HG03432 (cell line): ENCODE results near the gene NELL1.
"Not testable (repeated sequence)": the region's sequence is repeated elsewhere in the genome, so short reads cannot be mapped to it uniquely, and the experiment has no call there.

Experiments used
- ATAC-seq: cut with Tn5 transposase; IDR thresholded peaks from one replicate; pipeline ENCODE4 v1.9.1; 2021; ENCODE audit warnings: mild to moderate bottlenecking, moderate library complexity; ENCODE audit not compliant: unreplicated experiment

The NELL1 gene

DNA sequence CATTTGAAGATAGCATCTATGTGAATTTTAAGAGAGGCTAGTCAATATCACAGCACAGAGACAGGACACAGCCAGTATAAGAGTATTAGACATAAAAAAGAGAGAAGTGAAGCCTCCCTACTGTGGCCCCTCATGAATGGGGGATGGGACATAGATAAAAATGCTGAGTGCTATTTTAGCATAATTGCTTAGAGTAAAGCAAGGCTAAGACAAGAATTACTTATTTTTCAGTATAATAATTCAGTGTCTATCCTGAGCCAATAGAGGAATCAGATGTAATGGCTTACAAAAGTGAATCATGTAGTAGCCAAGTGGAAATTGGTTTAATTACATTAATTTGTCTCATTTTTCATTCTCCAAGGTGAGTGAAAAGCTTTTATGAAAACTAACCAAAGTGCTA, 419.5 kb downstream of the NELL1 start:
- no peak for ATAC-seq

DNA sequence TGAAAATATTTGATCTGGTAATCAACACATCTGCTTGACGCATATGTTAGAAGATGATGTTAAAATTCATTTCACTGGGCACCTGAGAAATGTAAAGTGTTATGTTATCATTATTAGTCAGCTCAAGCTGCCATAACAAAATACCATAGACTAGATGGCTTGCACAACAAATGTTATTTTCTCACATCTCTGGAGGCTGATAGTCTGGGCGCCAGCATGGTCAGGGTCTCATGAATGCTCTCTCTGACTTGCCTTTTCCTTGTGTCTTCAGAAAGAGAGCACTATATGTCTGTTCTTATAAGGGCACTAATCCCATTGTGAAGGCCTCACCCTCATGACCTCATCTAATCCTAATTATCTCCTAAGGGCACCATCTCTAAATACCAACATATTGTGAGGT, 435.3 kb downstream of the NELL1 start:
- ATAC-seq, result no peak

DNA sequence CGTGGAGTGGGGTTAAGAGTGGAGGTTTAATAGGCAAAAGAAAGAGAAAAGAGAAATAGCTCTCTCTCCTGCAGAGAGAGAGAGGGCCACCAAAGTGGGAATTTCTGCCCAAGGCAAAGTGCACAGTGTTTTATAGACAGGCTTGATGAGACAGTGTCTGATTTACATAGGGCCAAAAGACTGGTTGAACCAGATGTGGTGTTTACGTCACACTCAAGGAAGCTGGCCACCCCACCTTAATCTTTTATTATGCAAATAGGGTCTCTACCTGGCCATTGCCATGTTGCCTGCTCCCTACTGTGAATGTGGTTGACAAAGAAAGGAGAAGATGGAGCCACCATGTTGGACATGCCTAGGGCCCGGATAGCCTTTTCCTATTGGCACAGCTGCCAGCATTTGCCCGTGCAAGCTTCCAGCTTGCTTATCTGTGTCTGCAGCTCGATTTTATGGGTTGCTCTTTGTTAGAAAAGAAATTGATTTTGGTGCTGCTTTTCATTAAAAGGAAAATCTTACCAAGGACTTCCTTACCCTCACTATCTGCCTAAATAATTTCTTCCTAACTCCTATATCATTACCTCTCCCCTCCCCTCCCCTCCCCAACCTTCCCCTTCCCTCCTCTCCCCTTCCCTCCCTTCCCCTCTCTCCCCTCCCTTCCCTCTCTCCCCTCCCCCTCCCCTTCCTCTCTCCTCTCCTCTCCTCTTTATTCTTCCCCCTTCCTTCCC, 436.0 kb downstream of the NELL1 start:
- no peak for ATAC-seq

DNA sequence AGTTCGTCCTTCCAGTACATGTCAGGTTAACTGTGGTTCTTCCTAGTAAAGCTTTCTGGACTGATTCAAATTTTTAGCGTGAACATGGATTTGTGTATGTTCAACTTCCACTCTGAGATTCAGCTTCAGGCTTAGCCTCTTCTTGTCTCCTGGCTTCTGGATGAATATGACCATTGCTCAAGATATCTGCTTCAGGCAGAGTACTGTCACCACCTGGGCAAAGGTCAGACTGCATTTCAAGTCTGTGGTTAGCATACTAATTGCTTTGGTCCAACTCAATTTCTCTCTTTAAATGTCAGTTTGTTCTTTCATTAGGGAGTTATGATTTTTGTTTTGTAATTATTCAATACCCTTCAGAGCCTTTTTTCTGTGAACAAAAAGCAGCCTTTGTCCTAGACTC, 440.0 kb downstream of the NELL1 start:
- ATAC-seq, result no peak

DNA sequence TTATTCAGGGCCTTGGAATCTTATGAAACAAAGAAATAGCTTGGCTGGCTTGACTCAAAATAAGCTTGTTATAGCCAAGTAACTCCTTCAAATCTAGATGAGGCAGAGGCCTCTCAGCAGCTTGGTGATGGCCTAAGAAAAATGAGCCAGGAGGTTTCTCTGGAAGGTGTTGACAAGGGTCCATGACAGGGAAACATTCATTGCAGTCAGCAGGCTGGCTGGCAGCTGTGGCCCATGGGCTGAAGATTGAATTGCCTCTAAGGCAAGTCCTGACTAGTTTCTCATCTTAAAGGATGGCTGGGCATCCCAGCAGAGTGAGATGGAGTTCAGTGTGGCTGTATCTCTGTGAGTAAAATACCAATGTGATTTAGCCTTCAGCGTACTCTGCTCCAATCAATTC, 441.0 kb downstream of the NELL1 start:
- ATAC-seq, result no peak

DNA sequence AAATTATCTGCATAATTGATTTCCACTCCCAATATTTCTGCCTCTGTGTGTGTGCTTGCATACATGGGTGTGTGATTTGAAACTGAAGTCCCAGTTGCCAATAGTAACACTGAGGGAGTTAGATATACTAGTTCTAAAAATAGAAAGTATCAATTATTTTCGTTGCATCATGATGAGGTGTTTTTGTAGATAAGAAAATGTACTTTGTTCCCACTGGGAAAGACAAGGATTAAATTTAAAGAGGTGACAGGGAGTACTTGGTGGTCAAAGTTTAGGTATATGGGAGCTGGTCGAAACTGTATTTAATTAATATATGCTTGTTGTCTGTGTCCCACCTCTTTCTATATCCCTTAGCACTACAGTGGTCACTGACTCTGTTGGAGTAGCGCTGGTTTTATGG, 444.5 kb downstream of the NELL1 start:
- ATAC-seq, result no peak

DNA sequence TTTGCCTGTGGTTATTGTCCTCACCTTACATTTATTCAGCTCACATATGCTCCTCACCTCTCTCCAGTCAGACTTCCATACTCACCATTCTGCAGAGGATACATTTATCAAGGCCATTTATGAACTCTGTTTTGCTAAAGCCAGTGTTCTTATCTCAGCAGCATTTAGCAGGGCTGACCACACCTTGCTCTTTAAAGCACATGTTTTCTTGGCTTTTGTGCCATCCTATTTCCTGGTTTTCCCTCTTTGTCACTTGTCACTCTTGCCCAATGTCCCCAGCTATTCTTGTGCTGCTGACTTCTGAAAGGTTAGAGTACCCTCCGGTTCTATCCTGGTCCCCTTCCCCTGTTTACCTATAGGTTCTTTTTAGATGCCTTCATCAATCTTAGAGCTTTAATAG, 446.6 kb downstream of the NELL1 start:
- no peak for ATAC-seq

DNA sequence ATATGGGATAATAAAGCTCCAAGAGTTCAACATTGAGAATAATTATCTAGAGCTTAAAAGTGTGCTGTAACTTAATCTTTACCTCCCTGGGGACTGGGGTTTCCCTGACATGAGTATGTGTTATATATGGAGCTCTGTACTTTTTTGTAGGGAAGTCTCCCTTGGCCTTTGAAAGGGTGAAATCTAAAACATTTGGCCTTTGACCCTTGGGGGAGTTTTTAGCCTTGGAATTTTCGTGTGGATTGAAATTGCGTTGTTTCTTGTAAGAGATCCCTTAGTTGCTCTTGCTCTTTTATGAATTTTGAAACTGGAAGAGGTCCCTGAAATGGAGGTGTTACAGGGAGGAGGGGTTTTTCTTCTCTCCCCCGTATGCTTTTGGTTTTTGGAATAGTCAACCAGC, 450.0 kb downstream of the NELL1 start:
- ATAC-seq, result no peak

DNA sequence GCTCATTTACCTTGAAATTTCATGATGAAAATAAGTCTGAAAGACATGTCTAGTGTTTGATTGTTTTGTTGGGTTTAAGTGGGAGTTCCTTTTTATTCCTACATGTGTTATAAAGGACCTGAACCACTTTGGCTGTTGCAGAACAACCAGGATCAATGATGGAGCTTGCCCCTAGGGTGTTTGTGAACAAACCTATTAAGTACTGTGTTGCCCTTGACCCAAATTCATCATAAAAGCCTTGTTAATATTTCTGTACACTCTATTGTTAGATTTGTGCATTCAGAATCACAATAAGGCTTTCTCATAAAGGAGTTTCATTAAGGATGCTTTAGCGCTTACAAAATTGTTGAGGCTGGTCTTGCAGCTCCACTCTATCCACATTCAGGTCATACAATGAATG, 452.6 kb downstream of the NELL1 start:
- ATAC-seq, result no peak

DNA sequence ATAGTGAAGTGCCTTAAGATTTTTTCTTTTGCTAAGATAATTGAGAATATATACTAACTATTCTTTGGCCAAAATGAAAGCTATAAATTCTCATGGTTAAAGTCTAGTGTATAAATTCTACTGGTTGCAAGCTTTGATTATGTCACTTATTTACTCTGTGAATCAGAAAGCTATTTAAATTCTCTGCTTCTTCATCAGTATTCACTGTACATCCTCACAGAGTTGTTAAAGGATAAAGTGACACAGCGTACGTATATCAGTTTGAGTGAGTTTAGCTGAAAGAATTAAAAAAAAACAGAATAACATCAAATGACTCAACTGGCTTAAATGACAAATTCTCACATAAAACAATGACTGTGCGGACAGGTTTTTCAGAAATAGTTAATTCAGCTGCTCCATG, 453.1 kb downstream of the NELL1 start:
- ATAC-seq, result no peak

DNA sequence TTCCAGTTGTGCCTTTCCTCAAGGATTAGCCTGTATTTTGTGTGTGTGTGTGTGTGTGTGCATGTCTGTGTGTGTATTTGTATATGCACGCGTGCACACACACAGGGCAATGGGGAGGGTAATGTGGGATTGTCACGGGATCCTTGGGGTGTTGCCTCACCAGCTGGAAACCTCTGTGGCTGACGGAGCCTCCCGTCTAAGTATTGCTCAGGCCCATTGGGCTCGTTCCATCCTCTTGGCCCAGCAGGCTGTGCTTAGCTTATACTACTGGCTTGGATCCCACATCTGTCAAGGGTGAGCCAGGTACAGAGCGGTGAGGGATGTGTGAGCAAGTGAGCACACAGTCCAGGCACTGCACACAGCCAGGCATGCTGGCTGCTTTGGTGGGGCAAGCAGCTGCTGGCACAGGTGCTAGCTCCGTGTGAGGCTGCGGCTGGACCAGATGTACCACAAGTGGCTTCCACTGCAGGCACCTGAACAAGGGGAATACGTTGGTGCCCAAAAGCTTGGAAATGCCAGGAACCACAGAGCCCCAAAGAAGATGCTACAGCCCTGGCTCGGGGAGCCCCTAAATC, 462.8 kb downstream of the NELL1 start:
- ATAC-seq, result no peak

DNA sequence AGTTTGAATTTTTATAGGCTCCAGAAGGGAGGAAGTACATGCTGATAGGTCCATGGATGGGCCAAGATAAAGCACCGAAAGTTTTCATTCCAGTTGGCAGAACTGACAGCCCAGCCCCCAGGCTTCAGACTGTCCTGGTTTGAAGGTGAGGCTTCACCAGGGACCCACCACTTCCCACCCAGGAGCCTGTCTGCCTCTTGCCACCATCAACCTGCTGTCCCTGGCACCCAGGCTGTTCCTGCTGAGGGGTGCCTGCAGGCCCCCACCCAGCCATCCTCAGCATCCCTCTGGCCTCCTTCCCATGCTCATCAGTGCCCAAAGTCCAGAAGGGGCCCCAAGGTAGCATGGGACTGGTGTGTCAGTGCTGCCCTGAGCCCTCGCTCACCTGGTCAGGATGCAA, 463.9 kb downstream of the NELL1 start:
- ATAC-seq, result no peak

DNA sequence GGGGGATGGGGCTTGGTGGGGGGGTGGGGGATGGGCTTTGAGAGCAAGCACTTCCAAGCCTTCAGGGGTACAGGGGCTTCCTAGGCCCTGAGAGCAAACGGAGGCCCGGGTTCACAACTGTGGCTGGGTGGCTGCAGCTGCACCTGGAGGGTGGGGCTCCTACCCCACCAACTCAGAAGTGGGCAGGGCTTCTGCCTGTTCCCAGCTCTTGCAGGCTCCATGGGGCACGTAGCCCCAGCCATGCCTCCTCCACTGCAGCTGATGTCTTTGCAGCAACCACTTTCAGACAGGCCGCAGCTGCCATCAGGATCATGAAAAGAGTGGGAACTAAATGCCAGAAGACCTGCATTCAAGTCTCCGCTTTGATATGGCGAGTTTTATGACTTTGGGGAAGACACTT, 464.3 kb downstream of the NELL1 start:
- ATAC-seq, result no peak

DNA sequence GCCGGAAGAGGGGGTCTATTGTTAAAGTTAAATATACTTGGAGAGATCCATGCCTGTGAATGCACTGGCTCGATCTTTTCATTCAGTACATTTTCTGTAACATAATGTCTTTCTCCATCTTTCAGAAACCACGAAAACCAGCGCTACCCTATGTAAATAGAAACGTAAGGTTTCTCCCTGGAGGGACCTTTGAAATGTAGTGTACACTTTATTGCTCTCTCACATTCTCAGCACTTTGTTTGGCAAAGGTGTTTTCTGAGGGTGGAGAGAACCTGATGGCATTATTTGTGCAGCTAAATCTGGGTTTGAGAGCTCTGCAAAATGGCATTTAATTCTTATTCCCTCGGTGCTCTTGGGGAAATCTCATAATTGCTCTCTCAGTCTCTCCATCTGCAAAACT, 468.4 kb downstream of the NELL1 start:
- ATAC-seq, result no peak

DNA sequence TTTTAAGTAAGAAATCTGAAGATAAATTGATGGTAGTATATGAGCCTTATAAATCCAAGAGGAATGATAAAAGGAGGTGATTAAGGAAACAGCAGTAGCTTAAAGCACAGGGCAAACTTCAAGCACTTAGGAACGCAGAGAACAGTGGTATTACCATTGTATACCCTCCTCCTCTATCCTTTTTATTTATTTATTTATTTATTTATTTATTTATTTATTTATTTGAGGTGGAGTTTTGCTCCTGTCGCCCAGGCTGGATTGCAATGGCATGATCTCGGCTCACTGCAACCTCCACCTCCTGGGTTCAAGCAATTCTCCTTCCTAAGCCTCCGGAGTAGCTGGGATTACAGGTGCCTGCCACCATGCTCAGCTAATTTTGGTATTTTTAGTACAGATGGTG, 472.2 kb downstream of the NELL1 start:
- ATAC-seq, result not testable (repeated sequence)

DNA sequence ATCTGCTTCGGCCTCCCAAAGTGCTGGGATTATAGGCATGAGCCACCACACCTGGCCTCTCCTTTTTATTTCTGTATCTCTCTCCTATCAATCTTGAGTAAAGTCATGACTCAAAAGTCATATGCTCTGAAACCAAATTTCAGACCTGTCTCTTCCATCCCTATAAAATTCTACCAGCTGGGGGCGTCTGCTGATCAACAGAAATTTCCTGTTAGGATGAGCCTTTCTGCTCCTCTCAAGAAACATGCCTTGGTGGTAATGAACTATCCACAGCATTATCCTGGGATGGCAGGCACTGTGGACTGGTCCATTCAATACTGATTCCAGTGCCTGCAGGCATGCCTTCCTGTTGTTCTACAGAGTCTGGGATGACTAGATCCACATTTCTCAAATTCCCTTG, 472.6 kb downstream of the NELL1 start:
- no peak for ATAC-seq

DNA sequence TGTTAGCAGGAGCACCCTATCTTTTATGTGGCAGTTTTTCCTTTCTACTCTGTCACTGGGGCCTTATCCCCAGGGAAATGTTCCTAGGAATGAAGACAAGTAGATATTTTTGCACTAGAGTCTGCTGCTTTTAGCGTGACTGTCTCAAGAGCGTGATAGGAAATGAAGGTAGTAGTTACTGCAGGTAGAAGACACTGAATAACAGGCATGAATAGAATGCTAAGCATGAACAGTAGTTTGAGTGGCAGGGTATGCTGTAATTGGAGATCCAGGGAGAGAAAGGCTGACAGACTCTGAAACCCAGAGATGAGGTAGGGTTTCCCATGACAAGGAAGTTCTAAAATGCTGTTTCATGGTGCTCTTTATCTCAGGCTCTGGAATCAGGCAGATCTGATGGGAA, 475.1 kb downstream of the NELL1 start:
- ATAC-seq, result no peak

DNA sequence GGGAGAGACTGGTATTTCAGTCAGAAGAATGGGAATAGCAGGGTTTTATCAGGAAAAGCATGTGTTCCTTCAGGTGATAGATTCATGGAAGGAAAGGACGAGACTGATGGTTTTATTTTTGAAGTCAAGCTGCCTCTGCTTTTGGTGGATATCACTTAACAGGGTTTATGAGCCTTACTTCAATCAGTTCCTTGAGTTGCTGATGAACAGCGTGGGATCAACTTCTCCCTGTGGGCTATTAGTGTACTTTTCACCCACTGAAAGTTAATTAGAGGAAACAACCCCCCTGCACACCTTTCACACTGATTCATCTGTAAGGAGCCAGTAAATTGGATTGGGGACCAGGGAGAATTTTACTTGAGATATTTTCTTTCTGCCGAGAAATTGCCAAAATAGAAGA, 479.0 kb downstream of the NELL1 start:
- ATAC-seq, result no peak

DNA sequence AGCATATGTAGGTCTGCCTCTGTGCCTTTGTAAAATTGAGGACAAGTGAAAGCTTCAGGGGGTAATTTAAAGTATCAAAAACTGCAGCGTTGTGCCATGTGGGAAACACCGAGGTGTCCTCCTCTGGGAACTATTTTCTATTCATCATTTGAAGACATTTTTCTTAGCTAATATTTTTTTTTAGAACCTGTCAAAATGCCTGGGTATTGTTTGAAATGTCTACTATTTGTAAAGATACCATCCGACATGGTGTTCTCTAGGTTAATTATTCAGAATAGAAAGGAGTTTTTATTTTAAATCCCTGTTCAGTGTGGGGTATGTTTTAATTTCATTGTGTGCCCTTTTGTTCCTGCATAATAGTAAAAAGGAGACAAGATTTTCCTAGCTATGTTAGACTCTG, 490.8 kb downstream of the NELL1 start:
- no peak for ATAC-seq

DNA sequence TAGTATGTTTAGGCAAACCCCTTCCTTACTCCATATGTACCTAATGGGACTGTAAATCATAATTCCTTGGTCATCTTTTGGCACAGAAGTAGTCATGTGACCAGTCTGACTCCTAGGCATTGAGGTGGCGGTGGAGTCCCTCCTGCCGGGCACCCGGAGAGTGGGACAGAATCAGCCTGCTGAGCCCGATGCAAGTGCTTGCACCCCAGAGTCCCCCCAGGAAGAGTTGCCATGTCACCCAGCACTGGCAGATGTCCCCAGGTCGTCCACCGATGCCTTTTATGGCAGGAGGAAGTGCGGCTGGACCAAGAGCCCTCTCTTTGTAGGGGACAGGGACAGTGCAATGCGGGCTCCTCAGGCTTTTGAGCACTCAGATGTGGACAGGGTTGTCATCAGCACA, 500.3 kb downstream of the NELL1 start:
- ATAC-seq, result no peak

DNA sequence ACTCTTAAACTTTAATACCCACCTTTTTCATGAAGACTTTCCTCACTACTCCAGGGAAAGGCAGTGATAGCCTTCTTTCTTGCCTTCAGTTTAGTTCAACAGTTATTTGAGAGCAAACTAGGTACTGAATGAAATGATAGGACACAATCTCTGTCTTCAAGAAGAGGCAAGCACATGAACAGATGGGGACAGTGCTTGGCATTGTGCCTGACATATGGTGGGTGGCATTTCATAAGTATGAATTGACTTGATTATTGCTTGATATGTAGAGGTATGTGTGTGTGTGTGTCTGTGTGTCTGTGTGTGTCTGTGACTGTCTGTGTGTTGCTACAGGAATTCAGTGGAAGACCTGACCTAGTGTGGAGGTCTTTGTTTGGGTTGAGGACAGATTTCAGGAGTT, 504.1 kb downstream of the NELL1 start:
- no peak for ATAC-seq

DNA sequence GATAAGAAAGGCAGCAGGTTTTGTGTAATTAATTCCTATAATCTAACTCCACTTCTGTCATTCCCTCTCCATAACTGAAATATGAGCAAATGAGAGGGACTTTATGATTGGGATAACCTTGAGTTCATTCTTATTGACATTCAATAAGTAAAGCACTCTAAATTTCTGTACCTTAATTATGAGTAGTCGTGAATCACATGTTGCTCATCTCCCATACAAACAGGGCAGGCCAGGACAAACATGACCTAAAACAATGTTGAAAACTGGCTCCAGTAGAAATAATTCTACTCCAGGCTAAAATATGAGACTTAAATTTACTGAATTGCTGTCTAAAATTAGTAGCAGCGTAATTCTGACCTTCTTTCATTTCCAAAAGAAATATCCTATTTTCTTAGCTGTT, 505.4 kb downstream of the NELL1 start:
- no peak for ATAC-seq

DNA sequence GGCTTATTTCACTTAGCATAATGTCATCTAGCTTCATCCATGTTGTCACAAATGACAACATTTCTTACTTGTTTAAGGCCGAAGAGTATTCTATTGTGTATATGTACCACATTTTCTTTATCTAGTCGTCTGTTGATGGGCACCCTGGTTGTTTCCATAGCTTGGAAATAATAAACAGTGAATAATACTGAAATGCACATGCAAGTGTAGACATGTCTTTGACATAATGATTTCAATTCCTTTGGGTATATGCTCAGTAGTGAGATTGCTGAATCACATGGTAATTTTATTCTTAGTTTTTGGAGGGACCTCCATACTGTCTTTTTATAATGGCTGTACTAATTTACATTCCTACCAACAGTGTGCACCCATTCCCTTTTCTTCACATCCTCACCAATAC, 508.0 kb downstream of the NELL1 start:
- ATAC-seq, result no peak
